Measurements from ENCODE around the gene OR6C2. TPM values are rescaled to one million over a fixed set of nuclear protein-coding genes. Genes with fewer than 3 reads are reported as not detected.

The OR6C2 gene
- total and polyA plus RNA-seq, 2 of the 8 experiments (the other 6 are each of a cell fraction or from before 2014, with no cell fraction given), result not detected

DNA sequence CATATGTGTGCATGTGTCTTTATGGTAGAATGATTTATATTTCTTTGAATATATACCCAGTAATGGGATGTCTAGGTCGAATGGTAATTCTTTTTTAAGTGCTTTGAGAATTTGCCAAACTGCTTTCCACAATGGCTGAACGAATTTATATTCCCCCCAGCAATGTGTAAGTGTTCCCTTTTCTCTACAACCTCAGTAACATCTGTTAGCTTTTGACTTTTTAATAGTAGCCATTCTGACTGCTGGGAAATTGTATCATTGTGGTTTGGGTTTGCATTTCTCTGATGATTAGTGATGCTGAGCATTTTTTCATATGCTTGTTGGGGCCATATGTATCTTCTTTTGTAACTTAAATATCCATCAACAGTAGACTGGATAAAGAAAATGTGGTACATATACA, 57.7 kb downstream of the OR6C2 start:
- Histone ChIP-seq H3K9ac (replicated peaks in 1 of 4; ENCODE audit: extremely low read depth in 1 of 4, low read depth in 3 of 4, low read length in 3 of 4) (no peak overlapping the region), H2BK12ac (ENCODE audit: low read depth, low read length) (no peak overlapping the region), H3K56ac (replicated peaks; ENCODE audit: insufficient read length, low read depth, low read length) (no peak overlapping the region), H3K4me3 (ENCODE audit: extremely low read depth in 1 of 4, insufficient read depth in 2 of 4, low read depth in 3 of 4, low read length in 4 of 4) (no peak overlapping the region), H3K79me2 (ENCODE audit: control insufficient read depth in 1 of 2, insufficient read depth in 2 of 2, low read length in 2 of 2) (no peaks in the 10 kb centered on the region), H4K8ac (ENCODE audit: extremely low read depth, insufficient read depth, low read length) (no peak overlapping the region), H3K27ac (ENCODE audit: low read depth, low read length) (no peak overlapping the region), H2BK120ac (replicated peaks; ENCODE audit: low read depth, low read length) (no peak overlapping the region), H3K18ac (ENCODE audit: extremely low read depth, low read length) (no peak overlapping the region), H4K20me1 (replicated peaks in 1 of 2; ENCODE audit: control insufficient read depth in 1 of 2, insufficient read depth in 2 of 2, low read length in 2 of 2) (no peaks in the 10 kb centered on the region), H3K23me2 (ENCODE audit: low read depth, low read length) (no peaks in the 10 kb centered on the region), H3K4me1 (replicated peaks in 1 of 4; ENCODE audit: control insufficient read depth in 3 of 4, insufficient read depth in 4 of 4, low read length in 3 of 4) (no peaks in the 10 kb centered on the region), H3K36me3 (ENCODE audit: control insufficient read depth in 2 of 4, insufficient read depth in 4 of 4, low read length in 3 of 4) (no peaks in the 10 kb centered on the region), H2AFZ (ENCODE audit: low read length) (no peak overlapping the region), H3K9me3 (ENCODE audit: insufficient read depth in 2 of 2, low read depth in 1 of 2, low read length in 1 of 2) (no peaks in the 10 kb centered on the region), H2AK5ac (ENCODE audit: low read depth, low read length) (no peak overlapping the region), H4K91ac (replicated peaks; ENCODE audit: insufficient read length, low read length) (no peak overlapping the region), H2BK20ac (ENCODE audit: low read length) (no peak overlapping the region), H3K4ac (replicated peaks; ENCODE audit: insufficient read length, low read depth, low read length) (no peak overlapping the region), H4K5ac (ENCODE audit: insufficient read length, low read depth, low read length) (no peak overlapping the region), H3K4me2 (ENCODE audit: insufficient read depth in 1 of 2, low read depth in 2 of 2, low read length in 2 of 2) (no peak overlapping the region), H2BK15ac (ENCODE audit: low read length) (no peak overlapping the region), H3K79me1 (ENCODE audit: low read depth, low read length) (no peaks in the 10 kb centered on the region), H3K27me3 (replicated peaks in 1 of 4; ENCODE audit: control insufficient read depth in 3 of 4, extremely low read depth in 1 of 4, insufficient read depth in 3 of 4, low read length in 3 of 4) (no peaks in the 10 kb centered on the region), H3K23ac (ENCODE audit: insufficient read length) (no peak overlapping the region), H2BK5ac (ENCODE audit: low read depth, low read length) (no peak overlapping the region), H3K14ac (ENCODE audit: insufficient read length) (no peak overlapping the region)
- CTCF ChIA-PET (ENCODE audit: partially characterized antibody), result interaction anchor here (1.1 kb wide), 1 partner anchor 9 kb away, joined by 3 read pairs; no protein-coding TSS in a partner anchor
- POLR2A ChIA-PET (ENCODE audit: partially characterized antibody), result no interaction called here
- FAIRE-seq, result no peak
- 83% methylated on average over 2 of the region's 2 CpGs; no CpG with 5 or more reads in 1 of the 2 experiments for WGBS, 2 experiments (ENCODE audit: extremely low coverage in 1 of 2, insufficient coverage in 1 of 2, insufficient read length in 1 of 2, insufficient replicate concordance in 2 of 2, low coverage in 1 of 2, low lambda C conversion rate in 2 of 2, missing lambda C conversion rate in 1 of 2)
- no peak for DNase-seq (ENCODE audit: low read depth in 1 of 2, low spot score in 2 of 2)
- TF ChIP-seq EGR1 (IDR thresholded peaks at IDR 0.05; ENCODE audit: borderline replicate concordance, low read depth, low read length) (no peak), KDM1A (IDR thresholded peaks at IDR 0.05; ENCODE audit: borderline replicate concordance, low read length) (no peak), BCL11A (IDR thresholded peaks at IDR 0.05; ENCODE audit: low read depth in 2 of 2, low read length in 2 of 2) (no peak), PHF8 (conservative IDR thresholded peaks at IDR 0.05; ENCODE audit: low read depth, low read length) (no peak), HDAC2 (IDR thresholded peaks at IDR 0.05; ENCODE audit: borderline replicate concordance in 1 of 2, low read depth in 2 of 2, low read length in 2 of 2) (no peak), SAP30 (IDR thresholded peaks at IDR 0.05; ENCODE audit: insufficient read depth, insufficient replicate concordance, low read length) (no peak), RNF2 (IDR thresholded peaks at IDR 0.05; ENCODE audit: borderline replicate concordance, low read depth, low read length, missing control alignments, poor library complexity, severe bottlenecking) (no peak)
- TF ChIP-seq, protein P1, sequence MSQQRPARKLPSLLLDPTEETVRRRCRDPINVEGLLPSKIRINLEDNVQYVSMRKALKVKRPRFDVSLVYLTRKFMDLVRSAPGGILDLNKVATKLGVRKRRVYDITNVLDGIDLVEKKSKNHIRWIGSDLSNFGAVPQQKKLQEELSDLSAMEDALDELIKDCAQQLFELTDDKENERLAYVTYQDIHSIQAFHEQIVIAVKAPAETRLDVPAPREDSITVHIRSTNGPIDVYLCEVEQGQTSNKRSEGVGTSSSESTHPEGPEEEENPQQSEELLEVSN (IDR thresholded peaks at IDR 0.05), result no peak
